ENCODE results near the gene CDKL5.

- TF ChIP-seq FOXK2 (IDR thresholded peaks at IDR 0.05): no peak
- no peak for TF ChIP-seq SUZ12 (IDR thresholded peaks at IDR 0.05)
- no peak for TF ChIP-seq BHLHE40 (IDR thresholded peaks at IDR 0.05; ENCODE audit: borderline replicate concordance)
- no peak for TF ChIP-seq ELF4 (IDR thresholded peaks at IDR 0.05)
- no peak for TF ChIP-seq FOXM1 (IDR thresholded peaks at IDR 0.05; ENCODE audit: borderline replicate concordance)
- no peak for TF ChIP-seq L3MBTL2 (conservative IDR thresholded peaks at IDR 0.05)
- no peak for TF ChIP-seq NFRKB (IDR thresholded peaks at IDR 0.05)
- no peak for TF ChIP-seq ARNT (IDR thresholded peaks at IDR 0.05)
- no peak for TF ChIP-seq CTBP1 (IDR thresholded peaks at IDR 0.05; ENCODE audit: borderline replicate concordance)
- no peak for TF ChIP-seq LEF1 (IDR thresholded peaks at IDR 0.05; ENCODE audit: borderline replicate concordance)
- no peak for TF ChIP-seq TARDBP (IDR thresholded peaks at IDR 0.05)
- TF ChIP-seq PKNOX1 (IDR thresholded peaks at IDR 0.05): no peak
- TF ChIP-seq SP1 (IDR thresholded peaks at IDR 0.05): no peak
- TF ChIP-seq HDGF (IDR thresholded peaks at IDR 0.05; ENCODE audit: borderline replicate concordance): no peak
These were observed 149.2 kb downstream of the CDKL5 start for GRCh38 chrX:18574591-18574990.
